Measurements from ENCODE around the gene MAP4K5.
"Not testable (repeated sequence)": the region's sequence is repeated elsewhere in the genome, so short reads cannot be mapped to it uniquely, and the experiment has no call there.

MAP4K5 gene

GRCh38 chr14:50539051-50539450 is 6.7 kb upstream of the MAP4K5 start:
- intact Hi-C loops (cut with DNase I; ENCODE audit: low total_unique reads), result no loop called here
- H3K4me3 ChIP-seq, result no peak overlapping the region
- no peaks in the 10 kb centered on the region for H3K36me3 ChIP-seq
- H3K27me3 ChIP-seq, result no peaks in the 10 kb centered on the region
- H3K27ac ChIP-seq, result no peak overlapping the region
- no peak for TF ChIP-seq CTCF (IDR thresholded peaks at IDR 0.05)
- H3K9me3 ChIP-seq, result no peaks in the 10 kb centered on the region
- DNase-seq, result no peak
- H3K4me1 ChIP-seq, result peaks cover 0 to 6% (median 0%) of the 10 kb centered on the region in 4 donors

- H3K27ac ChIP-seq; H3K4me3 ChIP-seq; H3K36me3 ChIP-seq; H3K4me1 ChIP-seq; DNase-seq; H3K9me3 ChIP-seq; H3K27me3 ChIP-seq; intact Hi-C loops (cut with DNase I; ENCODE audit: low total_unique reads): not testable (repeated sequence)
These were observed 5.7 kb upstream of the MAP4K5 start for GRCh38 chr14:50538034-50538433.

- Histone ChIP-seq H3K27me3 (no peaks in the 10 kb centered on the region), H3K4me1 (peaks cover 0 to 18% (median 9%) of the 10 kb centered on the region in 4 donors), H3K4me3 (no peak overlapping the region), H3K36me3 (no peaks in the 10 kb centered on the region), H3K27ac (no peak overlapping the region), H3K9me3 (no peaks in the 10 kb centered on the region)
- no peak for DNase-seq
- TF ChIP-seq CTCF (IDR thresholded peaks at IDR 0.05), result no peak
- intact Hi-C loops (cut with DNase I; ENCODE audit: low total_unique reads), result no loop called here
These were observed 2.6 kb upstream of the MAP4K5 start for GRCh38 chr14:50534997-50535396.

GRCh38 chr14:50534416-50534815 is 2.0 kb upstream of the MAP4K5 start:
- Histone ChIP-seq H3K27ac (no peak overlapping the region), H3K36me3 (no peaks in the 10 kb centered on the region), H3K27me3 (no peaks in the 10 kb centered on the region), H3K4me3 (no peak overlapping the region), H3K4me1 (peaks cover 0 to 24% (median 12%) of the 10 kb centered on the region in 4 donors), H3K9me3 (no peaks in the 10 kb centered on the region)
- DNase-seq, result no peak
- intact Hi-C loops (cut with DNase I; ENCODE audit: low total_unique reads), result no loop called here
- TF ChIP-seq CTCF (IDR thresholded peaks at IDR 0.05), result no peak

GRCh38 chr14:50533806-50534205 is 1.4 kb upstream of the MAP4K5 start:
- no peak for TF ChIP-seq CTCF (IDR thresholded peaks at IDR 0.05)
- Histone ChIP-seq H3K9me3 (no peaks in the 10 kb centered on the region), H3K4me1 (peaks cover 0 to 30% (median 16%) of the 10 kb centered on the region in 4 donors), H3K36me3 (no peaks in the 10 kb centered on the region), H3K27ac (no peak overlapping the region), H3K4me3 (no peak overlapping the region), H3K27me3 (no peaks in the 10 kb centered on the region)
- intact Hi-C loops (cut with DNase I; ENCODE audit: low total_unique reads), result loop anchor here (2.0 kb wide), 1 partner anchor 221 kb away; the partner anchor contains the start of genes DMAC2L and L2HGDH
- DNase-seq, result no peak

- Histone ChIP-seq H3K4me3 (peak overlapping the region in 1 of 2 donors; percentile 85), H3K27me3 (no peaks in the 10 kb centered on the region), H3K36me3 (no peaks in the 10 kb centered on the region), H3K4me1 (peaks cover 0 to 35% (median 19%) of the 10 kb centered on the region in 4 donors), H3K27ac (no peak overlapping the region), H3K9me3 (no peaks in the 10 kb centered on the region)
- no peak for TF ChIP-seq CTCF (IDR thresholded peaks at IDR 0.05)
- DNase-seq, result no peak
- intact Hi-C loops (cut with DNase I; ENCODE audit: low total_unique reads), result loop anchor here (2.0 kb wide), 1 partner anchor 220 kb away; the partner anchor contains the start of genes DMAC2L and L2HGDH
These were observed 904 bp upstream of the MAP4K5 start for GRCh38 chr14:50533241-50533705.
